NCI-H2196 (cell line): ENCODE data around the gene PDE9A.

Source experiments
- DNase-seq: peaks from one replicate; lab custom pipeline; 2025; ENCODE audit not compliant: unreplicated experiment; lab: John Stamatoyannopoulos, UW

PDE9A gene

DNA sequence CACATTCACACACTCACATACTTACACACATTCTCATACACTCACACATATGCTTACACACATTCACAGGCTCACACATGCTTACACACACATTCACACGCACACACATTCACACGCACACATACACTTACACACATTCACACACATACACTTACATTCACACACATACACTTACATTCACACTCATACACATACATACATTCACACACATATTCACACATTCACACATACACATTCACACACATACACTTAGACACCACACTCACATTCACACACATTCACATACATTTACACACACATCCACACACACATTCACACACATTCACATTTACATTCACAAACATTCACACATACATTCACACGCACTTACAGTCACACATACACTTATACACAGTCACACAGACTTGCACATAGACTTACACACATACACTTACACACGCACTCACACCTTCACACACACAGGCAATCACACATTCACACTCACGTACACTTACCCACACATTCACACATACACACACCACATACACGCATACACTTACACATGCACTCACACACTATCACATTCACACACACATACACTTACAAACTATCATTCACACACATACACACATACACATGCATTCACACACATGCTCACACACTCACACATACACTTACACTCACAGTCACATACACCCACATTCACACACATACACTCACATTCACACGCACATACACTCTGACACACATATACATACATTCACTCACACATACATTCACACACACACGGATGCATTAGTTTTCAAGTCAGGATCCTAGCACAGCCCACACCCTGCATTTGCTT lies 16.8 kb downstream of the PDE9A start:
- DNase-seq = no peak

DNA sequence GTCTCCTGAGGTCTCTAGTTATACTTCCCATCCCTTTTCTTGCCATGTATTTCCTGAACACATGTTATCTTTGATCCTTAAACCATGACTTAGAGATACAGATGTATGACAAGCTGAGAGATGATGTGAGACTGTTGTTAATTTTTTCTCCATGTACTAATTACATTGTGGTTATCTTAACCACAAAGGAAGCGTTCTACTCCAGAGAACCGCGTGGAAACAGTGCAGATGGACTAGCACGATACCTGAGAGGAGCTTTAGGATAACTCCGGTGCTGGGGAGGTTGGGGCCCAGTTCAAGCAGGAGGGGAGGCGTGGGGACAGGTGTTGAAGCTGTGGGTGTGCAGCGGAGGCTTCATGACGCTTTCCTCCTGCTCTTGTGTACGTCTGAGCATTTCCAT lies 17.5 kb downstream of the PDE9A start:
- no peak for DNase-seq

DNA sequence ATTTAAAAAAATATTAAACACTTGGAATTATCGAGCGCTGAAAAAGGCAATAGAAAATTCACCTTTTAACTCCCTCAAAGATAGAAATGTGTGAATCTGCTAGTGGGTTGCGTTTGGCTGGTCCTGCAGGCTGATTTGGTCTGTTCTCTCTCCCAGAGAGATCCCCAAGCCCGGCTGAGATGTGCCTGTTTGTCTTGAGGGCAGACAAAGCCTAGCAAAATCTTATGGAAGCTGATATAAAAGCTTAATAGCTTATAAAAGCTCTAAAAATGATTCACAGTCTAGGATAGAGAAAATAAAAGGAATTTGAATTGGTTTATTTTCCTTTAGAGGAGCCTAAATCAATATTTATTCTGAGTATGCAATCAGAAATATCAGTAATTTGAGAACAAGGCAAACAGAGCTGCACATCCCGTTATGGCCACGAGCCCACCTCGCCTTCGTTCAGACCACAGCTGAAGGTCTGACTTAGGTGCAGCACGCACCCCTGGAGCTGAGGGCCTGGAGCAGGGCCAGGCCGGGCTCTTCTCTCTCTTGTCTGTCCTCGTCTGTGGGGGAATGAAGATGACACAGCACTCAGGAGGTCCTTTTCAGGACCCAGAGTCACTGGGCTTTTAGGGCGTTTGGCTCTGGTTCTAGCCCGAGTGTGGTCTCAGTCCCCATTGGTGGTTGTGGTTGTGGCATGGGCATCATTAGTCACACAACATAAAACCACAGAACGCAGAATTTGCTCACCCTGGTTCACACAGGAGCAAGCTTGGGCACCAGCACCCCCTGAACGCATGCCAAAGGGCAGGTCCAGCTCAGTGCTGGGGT lies 18.6 kb downstream of the PDE9A start:
- peak; percentile 61 for DNase-seq

DNA sequence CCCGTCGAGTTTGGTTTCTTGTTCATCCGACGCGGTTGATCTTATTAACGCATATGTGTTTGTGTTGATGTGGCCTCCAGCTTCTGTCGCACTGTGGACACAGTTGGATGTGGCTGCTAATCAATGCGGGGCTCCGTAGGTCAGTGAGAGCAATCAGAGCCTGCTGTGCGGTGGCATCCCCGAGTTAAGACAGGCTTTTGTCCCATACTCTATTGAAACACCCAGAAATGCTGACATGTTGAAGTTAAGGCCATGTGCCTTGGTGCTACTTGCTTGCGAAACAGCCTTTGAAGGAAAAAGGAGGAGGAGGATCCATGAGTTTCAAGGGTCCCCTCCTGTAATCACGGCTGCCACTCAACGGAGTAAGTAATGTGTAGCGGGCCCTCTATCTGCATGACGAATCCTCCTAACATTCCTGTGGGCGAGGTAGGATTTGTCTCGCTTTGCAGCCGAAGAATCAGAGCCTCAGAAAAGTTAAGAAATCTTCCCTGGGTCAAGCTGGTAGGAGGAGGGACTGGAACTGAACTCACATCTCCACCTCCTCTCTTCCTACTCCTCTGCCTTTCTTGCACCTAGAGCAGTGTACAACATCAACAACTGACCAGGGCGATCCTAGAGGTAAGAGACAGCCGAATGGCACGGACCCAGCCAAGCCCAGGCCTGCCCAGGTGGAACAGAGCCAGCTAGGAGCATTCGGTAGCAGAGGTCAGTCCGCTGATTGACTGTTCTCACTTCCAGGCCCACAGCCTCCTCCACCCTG lies 19.5 kb downstream of the PDE9A start:
- DNase-seq = no peak

DNA sequence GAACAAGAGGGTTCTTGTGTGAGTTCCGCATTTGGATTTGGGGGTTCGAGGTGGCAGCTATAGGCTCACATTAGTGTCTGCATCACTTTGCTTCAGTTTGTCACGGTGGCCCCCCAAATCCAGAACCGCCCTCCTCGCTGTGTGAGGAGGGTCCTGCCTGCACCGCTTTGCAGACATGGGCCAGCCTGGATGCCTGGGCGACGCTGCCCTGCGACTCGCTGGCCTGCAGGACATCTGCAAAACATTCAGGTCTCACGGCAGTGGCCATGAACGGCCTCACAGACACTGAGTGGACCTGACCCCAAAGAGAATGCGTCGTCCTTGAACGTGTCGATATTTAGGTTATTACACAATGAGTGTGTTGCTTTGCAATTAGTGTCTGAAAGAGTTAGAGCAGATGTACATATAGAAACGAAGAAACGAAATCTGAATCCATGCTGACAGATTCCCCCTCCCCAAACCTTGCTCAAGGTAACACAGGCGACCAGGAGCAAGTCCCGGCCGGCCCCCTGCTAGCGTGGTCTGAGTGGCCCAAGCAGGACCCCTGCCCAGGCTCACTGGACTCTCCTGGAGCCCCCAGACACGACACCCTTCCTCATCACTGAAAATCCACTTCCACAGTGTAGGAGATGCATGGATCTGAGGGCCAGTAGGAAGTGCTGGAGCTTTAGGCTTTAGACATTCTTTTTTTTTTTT lies 20.4 kb downstream of the PDE9A start:
- DNase-seq = no peak

DNA sequence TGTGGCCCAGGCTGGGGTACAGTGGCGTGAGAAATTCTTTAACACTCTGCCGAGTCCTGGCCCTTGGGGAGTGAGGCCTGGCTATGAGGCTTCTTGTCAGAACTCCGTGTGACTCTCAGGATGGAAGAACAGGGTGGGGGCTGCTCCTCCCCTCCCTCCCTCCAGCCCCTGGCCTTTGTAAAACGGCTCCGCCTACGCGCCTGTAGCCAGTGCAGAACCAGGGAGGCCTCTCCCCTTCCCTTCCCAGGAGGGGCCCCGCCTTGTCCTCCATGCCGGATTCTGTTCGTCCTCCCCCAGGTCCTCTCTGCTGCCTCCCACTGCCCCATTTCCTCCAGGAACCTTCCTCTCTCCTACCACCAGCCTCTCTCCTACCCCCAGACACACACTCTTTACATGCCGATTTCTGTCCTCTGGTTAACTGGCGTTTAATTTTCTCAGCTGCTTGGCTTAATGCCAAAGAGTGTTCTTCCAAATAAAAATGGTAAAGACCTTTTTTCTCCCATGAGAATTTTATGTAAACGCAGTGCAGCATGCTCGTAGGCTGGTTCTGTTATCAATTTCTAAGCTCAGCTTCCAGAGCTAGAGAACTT lies 21.0 kb downstream of the PDE9A start:
- DNase-seq = no peak

DNA sequence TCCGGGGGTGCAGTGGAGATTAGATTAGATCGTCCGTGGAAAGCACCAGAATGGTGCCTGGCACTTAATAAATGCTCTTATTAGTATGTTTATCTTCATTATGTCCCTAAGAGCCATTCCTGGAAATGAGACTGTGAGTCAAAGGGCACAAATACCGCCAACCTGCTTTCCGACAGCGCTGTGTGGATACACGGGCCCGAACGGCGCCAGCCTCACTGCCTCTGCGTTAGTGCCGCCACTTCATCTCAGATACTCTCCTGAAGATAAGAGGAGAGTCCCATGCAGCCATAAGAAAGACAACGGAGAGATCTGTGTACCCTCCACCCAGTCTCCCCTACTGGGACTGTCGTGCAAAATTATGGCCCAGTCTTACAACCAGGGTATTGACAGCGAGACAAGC lies 22.0 kb downstream of the PDE9A start:
- DNase-seq = no peak

DNA sequence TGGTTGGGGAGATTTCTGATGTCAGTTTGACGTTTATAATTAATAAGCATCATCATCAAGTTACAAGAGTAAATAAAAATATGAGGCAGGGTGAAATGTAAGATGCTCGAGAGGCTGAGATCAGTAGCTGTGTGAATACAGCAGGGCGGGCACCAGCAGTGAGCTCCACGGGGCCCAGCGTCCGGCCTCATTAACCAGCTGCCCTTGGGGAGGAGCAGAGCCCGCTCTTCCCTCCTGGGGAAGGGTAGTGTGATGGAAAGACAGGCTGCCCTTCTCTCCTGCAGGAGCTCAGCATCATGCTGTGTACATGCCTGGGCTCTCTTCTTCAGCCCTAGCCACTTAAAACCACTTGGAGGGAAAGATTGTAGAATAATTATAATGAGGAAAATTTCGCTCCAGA lies 23.4 kb downstream of the PDE9A start:
- no peak for DNase-seq

DNA sequence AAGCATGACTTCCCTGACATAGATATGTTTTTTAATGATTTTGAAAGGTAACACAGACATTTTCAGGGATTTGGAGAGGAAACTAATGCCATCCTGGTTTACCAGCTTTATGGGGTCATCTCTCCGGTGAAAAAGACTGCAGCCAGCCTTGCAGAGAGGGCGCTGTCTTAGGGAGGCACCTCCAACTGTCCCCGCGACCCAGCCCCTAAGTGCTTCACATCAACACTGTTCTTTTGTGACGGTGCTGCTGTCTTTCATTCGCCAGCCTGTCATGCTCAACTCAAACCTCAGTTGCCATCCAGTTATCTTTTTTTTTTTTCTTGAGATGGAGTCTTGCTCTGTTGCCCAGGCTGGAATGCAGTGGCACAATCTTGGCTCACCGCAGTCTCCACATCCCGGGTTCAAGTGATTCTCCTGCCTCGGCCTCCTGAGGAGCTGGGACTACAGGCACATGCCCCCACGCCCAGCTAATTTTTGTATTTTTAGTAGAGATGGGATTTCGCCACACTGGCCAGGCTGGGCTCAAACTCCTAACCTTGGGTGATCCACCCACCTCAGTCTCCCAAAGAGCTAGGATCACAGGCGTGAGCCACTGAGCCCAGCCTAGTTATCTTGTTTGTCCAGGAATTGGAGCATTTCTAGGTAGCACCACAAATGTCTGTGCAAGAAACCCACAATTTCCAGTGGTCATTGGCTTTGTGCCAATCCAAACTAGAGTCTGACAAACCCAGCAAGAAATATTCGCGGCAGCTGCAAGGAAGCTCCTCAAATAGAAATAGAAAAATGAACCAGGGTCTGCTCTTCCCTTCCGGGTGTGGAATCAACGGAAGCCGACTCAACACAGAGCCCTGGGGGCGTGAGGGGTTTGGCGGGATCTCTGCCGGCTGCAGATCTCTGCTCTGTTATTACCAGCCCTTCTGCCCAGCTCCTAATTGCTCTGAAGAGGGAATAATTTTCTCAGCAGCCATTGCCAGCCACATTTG lies 24.2 kb downstream of the PDE9A start:
- no peak for DNase-seq

DNA sequence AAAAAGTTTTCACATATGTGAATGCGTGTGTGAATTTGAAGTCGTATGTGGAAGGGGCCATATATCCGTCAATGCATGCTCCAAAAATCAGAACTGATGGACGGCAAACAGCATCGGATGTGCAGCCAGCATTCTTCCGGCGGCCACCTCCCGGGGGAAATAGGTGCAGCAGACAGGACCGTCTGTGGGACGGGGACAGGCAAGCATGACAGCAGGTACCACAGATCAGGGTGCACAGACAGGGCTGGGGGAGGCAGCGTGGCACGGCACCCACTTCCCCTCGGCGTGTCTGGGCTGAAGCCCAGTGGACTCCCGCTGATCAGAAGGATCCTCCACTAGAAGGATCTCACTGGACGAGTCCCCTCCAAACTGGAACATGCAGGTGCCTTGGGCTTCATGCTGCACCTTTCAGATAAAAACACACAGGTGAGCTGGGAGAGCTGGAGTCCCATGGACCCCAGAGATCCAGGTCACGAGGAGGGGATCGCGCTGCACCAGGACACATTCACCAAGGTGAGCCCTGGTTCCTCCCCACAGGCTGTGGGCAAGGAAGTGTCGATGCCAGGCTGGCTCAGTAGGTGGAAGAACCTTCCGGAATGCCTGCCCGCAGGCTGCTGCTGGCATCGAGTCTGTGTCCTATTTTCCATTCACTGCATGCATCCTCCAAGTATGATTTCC lies 25.3 kb downstream of the PDE9A start:
- DNase-seq = no peak

DNA sequence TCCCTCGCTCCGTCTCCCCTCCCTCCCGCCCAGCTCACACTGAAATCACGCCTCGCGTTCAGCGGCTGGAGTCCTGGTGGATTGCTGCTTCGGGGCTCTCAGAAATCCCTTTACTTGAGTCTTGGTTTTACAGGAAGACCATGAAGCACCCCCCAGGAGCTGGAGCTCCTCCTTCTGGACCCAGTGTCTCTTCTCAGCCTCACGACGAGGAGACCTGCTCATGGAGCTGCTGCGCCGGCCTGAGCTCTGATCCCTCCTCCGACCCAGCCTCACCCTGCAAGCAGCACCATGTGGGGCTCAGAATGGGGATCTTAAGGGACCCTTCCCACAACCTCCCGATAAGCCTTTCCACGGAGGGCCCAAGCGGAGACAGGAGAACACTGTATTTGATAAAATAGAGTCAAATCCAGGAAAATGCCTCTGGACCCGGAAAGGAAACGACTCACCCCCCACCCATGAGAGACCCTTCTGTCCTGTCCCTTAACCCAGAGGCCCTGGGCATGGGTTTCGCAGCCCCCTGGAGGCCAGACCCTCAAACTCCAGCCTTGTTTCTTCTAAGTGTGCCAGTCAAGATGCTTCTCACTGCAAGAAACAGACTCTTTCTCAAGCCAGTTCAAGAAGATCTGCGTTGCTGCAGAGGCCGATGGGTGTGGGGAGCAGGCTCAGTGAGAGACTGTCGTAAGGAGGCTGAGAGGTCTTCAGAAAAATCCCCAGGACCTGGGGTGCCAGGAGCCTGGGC lies 26.1 kb downstream of the PDE9A start:
- DNase-seq = no peak

DNA sequence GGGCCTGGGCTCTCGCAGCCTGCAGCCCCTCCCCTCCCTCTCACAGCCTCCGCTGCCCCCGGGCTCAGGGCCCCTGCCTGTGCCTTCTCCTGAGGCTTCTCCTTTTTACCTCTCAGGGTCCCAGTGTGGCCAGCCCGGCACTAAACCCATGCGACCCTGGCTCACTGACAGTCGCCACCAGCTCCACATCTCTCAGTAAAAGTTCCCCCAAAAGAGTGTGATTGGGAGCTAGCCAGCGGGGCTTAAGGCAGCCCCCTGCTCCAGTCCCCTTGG lies 26.6 kb downstream of the PDE9A start:
- DNase-seq = no peak

DNA sequence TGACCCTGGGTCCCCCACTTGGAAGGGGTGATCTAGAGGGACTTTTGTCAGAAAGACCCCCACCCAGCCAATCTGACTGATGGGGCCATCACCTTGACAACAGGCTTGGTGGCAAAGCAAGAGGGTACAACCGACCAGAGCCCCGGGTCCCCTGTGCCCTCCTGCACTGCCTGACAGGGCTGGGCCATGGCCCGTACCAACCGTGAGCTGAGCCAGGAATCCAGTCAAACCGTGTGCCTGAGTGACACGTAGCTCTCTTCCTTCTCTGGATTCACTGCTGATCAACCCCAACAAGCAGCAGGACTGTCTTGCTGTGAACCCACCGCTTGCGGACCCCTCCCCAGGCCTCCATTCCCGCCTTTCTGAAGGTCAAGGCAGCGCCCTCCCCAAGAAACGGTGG lies 27.0 kb downstream of the PDE9A start:
- no peak for DNase-seq

DNA sequence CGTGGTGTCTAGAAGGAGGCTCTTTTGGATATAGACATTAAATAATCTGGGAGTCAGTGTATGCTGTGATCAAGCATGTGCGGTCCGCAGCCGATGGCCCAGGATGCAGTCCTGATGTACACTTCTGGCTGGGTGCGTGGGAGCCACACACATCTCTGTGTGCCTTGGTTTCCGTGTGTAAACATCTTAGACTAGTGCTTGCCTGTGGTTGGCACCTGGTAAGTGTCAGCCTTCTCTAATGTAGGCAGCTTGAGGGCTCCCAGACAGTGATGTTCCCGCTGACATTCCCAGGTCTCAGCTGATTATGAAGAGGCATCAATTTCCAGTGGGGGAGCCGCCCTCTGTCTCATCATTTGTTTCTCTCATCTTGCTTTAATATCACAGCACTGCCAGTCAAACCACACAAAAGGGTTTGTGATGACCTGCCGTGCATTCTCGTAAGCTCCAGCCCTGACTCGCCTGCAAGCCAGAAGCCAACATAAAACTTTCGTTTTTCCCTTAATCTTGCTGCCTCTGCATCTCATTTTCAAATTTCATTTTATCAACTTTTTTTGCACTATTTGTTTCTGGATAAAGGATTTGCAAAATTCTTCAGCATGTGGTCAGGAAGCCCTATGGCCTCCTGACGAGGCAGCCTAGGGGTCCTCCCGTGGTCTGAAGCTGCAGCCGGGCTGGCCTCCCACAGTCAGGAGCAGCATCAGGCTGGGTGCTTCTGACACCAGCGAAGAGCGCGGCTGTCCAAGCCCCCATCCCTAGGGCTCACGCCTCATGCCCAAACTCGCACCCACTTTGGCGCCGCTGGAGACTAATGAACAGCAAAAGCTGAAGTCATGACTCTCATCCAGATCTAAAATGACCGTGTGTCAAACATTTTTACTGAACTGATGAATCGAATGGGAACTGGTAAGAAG lies 28.1 kb downstream of the PDE9A start:
- DNase-seq = no peak

DNA sequence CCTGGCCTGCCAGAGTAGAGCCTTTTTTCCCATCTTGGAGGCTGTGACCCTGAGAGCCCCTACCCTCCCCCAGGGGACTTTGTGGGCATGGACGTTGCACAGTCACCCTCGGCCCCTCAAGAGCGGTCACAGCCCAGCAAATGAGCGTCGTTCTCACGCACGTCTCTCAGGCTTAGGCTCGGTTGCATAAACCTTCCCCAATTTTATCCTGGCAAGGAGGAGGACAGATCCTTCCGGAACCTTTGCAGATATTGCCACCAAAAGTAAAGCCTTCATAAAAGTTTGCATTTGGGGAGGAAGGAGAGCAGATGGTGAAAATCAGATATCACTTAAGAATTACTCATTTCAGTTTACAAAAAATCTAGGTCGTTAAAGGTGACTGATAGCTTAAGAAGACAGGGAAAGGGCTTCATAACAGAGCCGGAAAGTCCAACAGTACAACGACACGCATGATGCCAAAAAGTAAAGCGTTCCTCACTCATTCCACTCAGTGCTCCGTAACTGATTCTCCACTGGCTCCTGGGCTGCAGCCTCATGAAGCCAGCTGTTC lies 29.3 kb downstream of the PDE9A start:
- DNase-seq = no peak

DNA sequence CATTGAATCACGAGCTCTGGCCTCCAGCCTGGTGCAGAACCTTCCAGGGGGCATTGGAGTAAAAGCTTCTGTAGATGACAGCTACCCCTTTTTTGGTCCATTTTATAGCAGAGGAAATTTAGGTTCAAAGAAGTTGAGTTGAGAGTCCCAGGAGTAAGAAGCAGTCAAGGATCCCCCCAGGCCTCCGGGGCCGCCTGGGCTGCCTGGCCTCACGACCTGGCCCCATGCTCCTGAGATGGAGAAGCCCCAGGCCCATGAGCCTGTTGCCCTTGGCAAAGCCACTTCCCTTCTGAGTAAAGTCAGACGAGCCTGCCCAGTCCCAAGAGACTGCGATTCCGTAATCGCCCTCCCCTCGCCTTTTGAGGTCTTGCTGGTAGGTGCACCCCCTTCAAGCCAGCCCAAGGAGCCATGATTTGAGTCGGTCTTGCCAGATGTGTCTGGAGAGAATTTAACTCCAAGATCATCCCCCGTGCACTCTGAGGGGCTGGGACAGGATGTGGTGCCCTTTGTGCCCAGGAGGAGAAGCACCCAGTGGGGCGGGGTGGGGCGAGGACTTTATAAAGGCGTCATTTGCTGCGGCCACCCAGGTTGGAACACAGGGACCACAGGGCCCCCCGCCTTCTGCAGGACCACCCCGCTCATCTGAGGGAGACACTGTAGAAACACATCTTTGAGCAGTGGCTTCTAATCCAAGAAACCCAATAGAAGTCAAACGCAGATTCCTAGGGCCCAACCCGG lies 30.1 kb downstream of the PDE9A start:
- DNase-seq = no peak
